Loucy (cell line): ENCODE data around the gene ERG28.

Experiments used
- CTCF ChIP-seq: fragments of 200-600 bp; sonication (generic); conservative IDR thresholded peaks from 2 replicates; pipeline ENCODE4 v1.5.1; 2014; ENCODE audit warnings: mild to moderate bottlenecking, antibody characterized with exemption, low read length
- EZH2phosphoT487 ChIP-seq: fragments of 200-600 bp; IDR thresholded peaks from 2 replicates; pipeline ENCODE4 v1.6.1; 2018; ENCODE audit warnings: antibody characterized with exemption, mild to moderate bottlenecking, moderate library complexity, borderline replicate concordance

DNA sequence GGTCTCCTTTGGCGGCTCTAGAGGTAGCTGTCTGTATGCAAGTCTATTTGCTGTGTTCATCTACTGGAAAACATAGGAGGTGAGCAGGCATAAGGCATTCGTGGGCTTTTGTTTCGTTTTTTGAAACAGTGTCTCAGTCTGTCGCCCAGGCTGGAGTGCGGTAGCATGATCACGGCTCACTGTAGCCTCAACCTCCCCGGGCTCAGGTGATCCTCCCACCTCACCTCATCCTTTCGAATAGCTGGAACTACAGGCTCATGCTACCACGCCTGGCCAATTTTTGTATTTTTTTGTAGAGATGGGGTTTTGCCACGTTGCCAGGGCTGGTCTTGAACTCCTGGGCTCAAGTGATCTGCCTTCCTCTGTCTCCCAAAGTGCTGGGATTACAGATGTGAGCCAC, 54.8 kb downstream of the ERG28 start:
- TF ChIP-seq CTCF (no peak), EZH2phosphoT487 (no peak)
